Stimulated activated memory B cell treated with anti-CD40 and anti-IgM and Interleukin-4, amounts not matched to agents 10 μg/mL and 1 μg/mL and 100 μg/mL, for 72 hours (primary cell): ENCODE results near the gene CHPF2.
A peak's percentile ranks its signal among the peaks of the same experiment; 100 is the strongest.

Experiments used
- ATAC-seq: fragments of 150-1000 bp; cut with Tn5 transposase; 2 replicates; pipeline ENCODE4 v1.10.0; 2021
- H3K27ac Mint-ChIP-seq: one replicate; pipeline ENCODE4 v1.8.0; 2022; ENCODE audit warnings: mild to moderate bottlenecking, mixed read lengths
- H3K27me3 Mint-ChIP-seq: one replicate; pipeline ENCODE4 v1.8.0; 2022; ENCODE audit warnings: mixed read lengths
- H3K36me3 Mint-ChIP-seq: one replicate; pipeline ENCODE4 v1.8.0; 2022; ENCODE audit warnings: mixed read lengths
- H3K4me1 Mint-ChIP-seq: one replicate; pipeline ENCODE4 v1.8.0; 2022; ENCODE audit warnings: mixed read lengths
- H3K4me3 Mint-ChIP-seq: one replicate; pipeline ENCODE4 v1.8.0; 2022; ENCODE audit warnings: mild to moderate bottlenecking, moderate library complexity, mixed read lengths
- H3K9me3 Mint-ChIP-seq: one replicate; pipeline ENCODE4 v1.8.0; 2022; ENCODE audit warnings: mixed read lengths

Gene CHPF2, protein sequence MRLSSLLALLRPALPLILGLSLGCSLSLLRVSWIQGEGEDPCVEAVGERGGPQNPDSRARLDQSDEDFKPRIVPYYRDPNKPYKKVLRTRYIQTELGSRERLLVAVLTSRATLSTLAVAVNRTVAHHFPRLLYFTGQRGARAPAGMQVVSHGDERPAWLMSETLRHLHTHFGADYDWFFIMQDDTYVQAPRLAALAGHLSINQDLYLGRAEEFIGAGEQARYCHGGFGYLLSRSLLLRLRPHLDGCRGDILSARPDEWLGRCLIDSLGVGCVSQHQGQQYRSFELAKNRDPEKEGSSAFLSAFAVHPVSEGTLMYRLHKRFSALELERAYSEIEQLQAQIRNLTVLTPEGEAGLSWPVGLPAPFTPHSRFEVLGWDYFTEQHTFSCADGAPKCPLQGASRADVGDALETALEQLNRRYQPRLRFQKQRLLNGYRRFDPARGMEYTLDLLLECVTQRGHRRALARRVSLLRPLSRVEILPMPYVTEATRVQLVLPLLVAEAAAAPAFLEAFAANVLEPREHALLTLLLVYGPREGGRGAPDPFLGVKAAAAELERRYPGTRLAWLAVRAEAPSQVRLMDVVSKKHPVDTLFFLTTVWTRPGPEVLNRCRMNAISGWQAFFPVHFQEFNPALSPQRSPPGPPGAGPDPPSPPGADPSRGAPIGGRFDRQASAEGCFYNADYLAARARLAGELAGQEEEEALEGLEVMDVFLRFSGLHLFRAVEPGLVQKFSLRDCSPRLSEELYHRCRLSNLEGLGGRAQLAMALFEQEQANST

DNA sequence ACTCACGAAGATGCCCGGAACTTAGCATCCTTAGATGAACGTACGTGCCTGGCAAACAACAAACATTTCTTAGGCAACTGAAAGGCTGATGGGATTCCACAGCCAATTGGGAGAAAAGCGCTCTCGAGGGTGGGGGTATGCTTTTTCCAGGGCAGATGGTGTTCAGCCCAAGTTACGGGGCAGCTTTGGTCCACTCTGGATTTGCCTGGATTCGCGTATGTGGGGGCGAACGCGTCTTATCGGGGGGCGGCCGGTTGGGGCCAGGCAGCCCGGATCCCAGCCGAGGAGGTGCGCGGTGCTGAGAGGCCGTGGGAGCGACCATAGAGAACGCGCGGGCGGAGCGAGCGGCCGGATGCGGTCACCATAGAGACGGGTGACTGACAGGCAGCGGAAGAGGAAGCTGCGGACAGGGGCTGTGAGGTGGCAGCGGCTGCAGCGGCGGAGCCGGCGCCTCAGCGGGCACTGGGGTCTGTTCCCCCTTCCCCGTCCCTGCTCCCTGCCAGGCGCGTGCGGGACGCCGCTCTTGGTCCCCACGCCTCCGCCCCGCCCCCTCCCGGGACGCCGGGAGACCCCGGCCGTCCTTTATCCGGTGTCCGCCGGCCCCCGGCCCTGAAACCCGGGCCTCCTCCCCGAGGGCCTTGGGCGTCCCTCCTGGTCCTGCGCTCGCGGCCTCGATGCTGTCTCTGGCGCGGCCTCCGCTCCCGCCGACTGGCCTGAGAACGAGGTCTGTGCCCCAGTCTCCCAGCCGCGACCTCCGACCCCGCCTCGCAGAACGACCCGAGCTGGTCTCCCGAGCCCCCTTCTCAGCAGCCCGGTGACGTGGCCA lies at the start of gene CHPF2:
CHPF2 (plus strand) TSS at position 393 of the 826 bp plus-strand sequence. CDS start 1,529 bp downstream, outside the sequence.
- H3K9me3 Mint-ChIP-seq = no peaks in the 10 kb centered on the region
- H3K4me3 Mint-ChIP-seq = peak within 1 kb of the TSS; percentile 97
- peak; percentile 98 for ATAC-seq
- peaks cover 11% of the 10 kb centered on the region for H3K36me3 Mint-ChIP-seq
- peak within 1 kb of the TSS; percentile 87 for H3K27ac Mint-ChIP-seq
- no peaks in the 10 kb centered on the region for H3K27me3 Mint-ChIP-seq
- peaks cover 36% of the 10 kb centered on the region for H3K4me1 Mint-ChIP-seq

DNA sequence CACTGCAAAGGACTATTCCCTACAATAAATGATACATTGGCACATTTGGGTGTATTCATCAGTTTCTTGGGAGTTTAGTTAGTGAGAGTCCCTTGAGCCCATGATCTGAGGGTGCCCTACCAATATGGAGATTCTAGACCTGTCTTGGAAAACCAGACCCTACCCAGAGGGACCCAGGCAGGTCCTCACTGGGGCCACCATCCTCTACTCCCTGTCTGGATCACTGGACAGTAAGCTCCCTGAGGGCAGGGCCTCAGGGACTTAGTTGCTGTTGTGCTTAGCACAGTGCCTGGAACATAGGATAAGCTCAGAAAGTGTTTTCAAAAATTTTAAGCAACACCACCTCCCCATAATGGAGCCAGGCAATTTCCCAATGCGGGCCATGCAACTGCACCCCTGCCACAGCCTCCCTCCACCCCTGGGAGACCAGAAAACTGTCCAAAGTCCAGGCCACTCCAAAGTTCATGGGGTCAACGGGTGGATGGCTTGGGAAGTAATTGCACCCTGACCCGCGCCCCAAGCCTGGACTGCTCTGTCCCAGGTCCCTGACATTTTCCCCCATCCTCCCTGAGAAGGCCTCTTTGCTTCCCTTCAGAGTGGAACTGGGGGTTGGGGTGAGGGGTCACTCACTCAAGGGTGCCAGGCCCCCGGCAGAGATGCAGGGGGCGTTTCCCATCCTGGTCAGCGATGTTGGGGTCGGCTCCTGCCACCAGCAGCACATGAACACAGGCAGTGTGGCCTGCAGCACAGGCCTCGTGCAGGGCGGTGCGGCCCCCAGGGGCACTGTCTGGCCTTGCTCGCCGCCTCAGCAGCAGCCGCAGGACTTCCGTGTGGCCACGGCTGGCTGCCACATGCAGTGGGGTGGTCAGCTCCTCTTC lies 46.3 kb upstream of the CHPF2 start:
- Mint-ChIP-seq H3K27me3 (peaks cover 73% of the 10 kb centered on the region), H3K36me3 (no peaks in the 10 kb centered on the region), H3K9me3 (no peaks in the 10 kb centered on the region), H3K27ac (no peak overlapping the region), H3K4me1 (peaks cover 16% of the 10 kb centered on the region), H3K4me3 (no peak overlapping the region)
- no peak for ATAC-seq

DNA sequence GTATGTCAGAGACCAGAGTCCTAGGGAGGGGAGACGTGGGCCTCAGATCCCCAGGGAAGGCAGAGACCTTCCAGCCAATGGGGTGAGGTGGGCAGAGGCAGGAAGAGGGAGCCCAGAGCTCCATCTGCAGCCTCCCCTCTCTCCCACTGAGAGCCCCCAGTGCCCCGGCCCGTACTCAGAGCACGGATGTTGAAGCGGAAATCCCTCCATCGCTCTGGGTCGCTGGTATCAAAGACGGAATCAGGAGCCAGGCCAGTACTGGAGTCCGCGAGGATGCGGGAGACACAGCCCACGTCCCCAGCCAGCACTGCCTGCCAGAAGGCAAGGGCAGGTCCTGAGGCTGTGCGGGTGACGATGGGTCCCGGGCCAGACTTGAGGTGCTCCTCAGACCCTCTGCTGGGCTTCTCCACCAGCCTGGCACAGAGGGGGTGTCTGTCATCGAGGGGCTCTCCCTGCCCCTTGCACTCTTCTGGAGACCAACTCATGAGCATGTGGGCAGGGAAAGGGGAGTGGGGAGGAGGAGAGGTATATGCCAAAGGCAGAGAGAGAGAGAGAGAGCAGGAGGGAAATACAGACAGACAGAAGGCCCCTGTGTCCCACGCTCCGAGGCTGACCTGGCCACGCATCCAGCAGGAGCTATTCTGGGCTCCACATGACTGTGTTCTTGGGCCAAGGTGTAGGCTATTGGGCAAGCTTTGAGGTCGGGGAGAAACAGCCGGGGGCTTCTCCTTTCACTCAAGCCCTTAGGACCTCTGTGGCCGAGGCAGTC lies 45.5 kb upstream of the CHPF2 start, which contains the start of gene ASB10:
ASB10 (minus strand) TSS at position 611 of the 769 bp plus-strand sequence; CDS start at position 491, 120 bp downstream.
- Mint-ChIP-seq H3K27me3 (peaks cover 77% of the 10 kb centered on the region), H3K9me3 (no peaks in the 10 kb centered on the region), H3K4me1 (peaks cover 16% of the 10 kb centered on the region), H3K36me3 (no peaks in the 10 kb centered on the region), H3K4me3 (no peak within 1 kb of the TSS), H3K27ac (no peak within 1 kb of the TSS)
- no peak for ATAC-seq

DNA sequence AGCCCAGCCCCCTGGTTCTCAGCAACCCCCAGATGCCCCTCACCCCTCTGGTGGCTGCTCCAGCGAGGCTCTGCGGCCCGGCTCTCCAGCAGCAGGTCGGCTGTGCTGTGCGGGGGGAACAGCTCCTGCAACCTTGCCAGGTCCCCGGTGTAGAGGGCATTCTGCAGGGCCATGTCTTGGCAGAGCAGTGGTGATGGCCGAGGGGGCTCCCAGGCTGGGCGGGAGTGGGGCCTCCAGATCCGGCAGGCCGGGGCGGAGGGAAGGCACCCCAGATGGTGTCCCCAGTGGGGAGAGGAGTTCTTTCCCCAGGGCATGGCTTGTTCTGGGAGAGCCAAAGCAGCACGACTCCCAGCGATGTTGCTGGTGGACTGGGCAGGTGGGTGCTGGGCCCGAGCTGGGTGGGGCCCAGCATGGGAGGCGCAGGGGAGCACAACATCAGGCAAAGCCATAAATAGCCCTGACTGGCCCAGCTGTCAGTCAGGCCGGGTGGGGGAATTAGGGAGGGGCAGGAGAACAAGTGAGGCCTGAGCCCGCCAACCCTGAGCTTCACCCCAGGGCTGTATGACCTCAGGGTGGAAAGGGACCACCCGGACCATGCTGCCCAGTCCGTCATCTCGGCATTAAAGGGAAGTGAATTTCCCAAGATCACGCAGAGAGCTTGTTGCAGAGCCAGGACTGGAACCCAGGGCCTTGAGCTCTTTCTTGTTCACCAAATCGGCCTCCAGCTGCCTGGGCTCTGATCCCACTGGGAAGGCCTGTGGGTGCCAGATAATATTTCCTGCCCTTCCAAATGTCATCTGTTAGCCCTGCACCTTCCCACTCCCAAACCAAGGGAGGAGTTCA lies 44.7 kb upstream of the CHPF2 start:
- ATAC-seq = no peak
- H3K36me3 Mint-ChIP-seq = no peaks in the 10 kb centered on the region
- H3K27ac Mint-ChIP-seq = no peak overlapping the region
- H3K4me1 Mint-ChIP-seq = peaks cover 16% of the 10 kb centered on the region
- H3K4me3 Mint-ChIP-seq = no peak overlapping the region
- H3K27me3 Mint-ChIP-seq = peaks cover 71% of the 10 kb centered on the region
- H3K9me3 Mint-ChIP-seq = no peaks in the 10 kb centered on the region

DNA sequence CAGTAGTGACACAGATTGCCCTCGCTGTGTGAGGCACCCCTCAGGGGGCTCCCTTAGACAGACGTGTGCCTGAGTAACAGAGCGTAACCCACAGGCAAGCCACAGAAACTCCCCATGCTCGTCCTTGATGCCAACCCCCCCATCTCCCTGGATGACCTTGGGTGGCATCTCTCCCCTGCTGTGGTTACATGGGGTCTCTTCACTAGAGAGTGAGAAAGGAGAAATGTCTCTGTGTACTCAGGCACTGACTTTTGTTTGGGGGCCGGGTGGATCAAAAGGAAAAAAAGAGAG lies 44.1 kb upstream of the CHPF2 start:
- Mint-ChIP-seq H3K36me3 (no peaks in the 10 kb centered on the region), H3K27ac (no peak overlapping the region), H3K4me1 (peaks cover 16% of the 10 kb centered on the region), H3K27me3 (peaks cover 75% of the 10 kb centered on the region), H3K9me3 (no peaks in the 10 kb centered on the region), H3K4me3 (no peak overlapping the region)
- peak; percentile 32 for ATAC-seq

DNA sequence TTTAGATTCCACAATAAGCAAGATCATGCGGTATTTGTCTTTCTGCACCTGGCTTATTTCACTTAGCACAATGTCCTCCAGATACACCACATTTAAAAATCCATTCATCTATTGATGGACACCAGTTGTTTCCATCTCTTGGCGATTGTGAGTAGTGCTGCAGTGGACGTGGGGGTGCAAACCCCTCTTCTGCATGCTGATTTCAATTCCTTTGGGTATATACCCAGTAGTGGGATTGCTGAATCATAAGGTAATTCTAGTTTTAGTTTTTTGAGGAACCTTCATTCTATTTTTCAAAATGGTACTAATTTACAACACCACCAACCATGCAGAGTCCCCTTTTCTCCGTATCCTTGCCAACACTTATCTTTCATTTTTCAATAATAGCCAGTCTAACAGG lies 43.2 kb upstream of the CHPF2 start:
- no peaks in the 10 kb centered on the region for H3K9me3 Mint-ChIP-seq
- no peak for ATAC-seq
- peaks cover 73% of the 10 kb centered on the region for H3K27me3 Mint-ChIP-seq
- H3K4me1 Mint-ChIP-seq = peaks cover 16% of the 10 kb centered on the region
- no peak overlapping the region for H3K27ac Mint-ChIP-seq
- no peak overlapping the region for H3K4me3 Mint-ChIP-seq
- no peaks in the 10 kb centered on the region for H3K36me3 Mint-ChIP-seq

DNA sequence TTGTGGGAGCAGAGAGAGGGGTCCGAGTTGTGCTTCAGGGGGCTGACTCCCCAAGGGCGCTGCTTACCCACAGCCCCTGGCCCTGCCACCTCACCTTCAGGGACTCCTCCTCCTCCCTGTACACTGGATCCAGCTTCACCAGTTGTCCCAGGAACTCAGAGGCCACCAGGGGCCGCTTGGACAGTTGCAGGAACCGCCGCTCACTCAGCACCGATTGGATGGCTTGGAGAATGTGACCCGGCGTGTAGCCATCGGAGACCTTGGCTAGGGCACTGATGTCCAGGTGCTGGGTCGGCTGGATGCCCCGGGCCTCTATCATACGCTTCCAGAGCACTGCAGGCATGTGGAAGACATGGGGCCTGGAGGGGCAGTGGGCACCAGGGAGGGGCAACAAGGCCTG lies 40.7 kb upstream of the CHPF2 start:
- Mint-ChIP-seq H3K27ac (no peak overlapping the region), H3K27me3 (peaks cover 58% of the 10 kb centered on the region), H3K9me3 (no peaks in the 10 kb centered on the region), H3K36me3 (no peaks in the 10 kb centered on the region), H3K4me1 (peaks cover 16% of the 10 kb centered on the region), H3K4me3 (no peak overlapping the region)
- ATAC-seq = no peak

DNA sequence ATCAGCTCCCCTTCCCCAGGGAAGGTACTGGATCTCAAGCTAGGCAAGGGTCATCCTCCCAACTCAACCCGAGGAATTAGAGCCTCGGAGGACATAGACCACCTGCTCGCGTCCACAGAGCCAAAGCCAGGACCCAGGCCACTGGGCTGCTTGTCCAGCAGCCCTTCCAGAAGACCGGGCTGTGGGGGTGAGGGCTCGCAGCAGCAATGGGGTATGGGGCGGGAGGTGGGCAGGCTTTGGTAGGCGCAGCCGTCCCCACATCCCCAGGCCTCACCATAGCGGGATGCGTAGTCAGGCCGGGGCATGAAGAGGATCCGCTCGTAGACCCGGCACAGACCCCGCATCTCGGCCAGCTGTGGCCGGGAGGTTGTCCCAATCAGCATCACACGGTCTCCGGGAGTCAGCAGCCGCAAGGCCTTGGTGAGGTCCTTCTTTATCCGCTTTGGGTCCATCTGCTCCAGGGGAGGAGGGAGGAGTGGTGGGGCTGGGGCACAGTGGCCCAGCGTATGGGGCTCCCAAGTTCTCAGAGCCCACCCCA lies 40.2 kb upstream of the CHPF2 start:
- H3K27ac Mint-ChIP-seq = no peak overlapping the region
- peaks cover 53% of the 10 kb centered on the region for H3K27me3 Mint-ChIP-seq
- H3K9me3 Mint-ChIP-seq = no peaks in the 10 kb centered on the region
- H3K4me1 Mint-ChIP-seq = peaks cover 16% of the 10 kb centered on the region
- H3K4me3 Mint-ChIP-seq = no peak overlapping the region
- ATAC-seq = no peak
- H3K36me3 Mint-ChIP-seq = no peaks in the 10 kb centered on the region

DNA sequence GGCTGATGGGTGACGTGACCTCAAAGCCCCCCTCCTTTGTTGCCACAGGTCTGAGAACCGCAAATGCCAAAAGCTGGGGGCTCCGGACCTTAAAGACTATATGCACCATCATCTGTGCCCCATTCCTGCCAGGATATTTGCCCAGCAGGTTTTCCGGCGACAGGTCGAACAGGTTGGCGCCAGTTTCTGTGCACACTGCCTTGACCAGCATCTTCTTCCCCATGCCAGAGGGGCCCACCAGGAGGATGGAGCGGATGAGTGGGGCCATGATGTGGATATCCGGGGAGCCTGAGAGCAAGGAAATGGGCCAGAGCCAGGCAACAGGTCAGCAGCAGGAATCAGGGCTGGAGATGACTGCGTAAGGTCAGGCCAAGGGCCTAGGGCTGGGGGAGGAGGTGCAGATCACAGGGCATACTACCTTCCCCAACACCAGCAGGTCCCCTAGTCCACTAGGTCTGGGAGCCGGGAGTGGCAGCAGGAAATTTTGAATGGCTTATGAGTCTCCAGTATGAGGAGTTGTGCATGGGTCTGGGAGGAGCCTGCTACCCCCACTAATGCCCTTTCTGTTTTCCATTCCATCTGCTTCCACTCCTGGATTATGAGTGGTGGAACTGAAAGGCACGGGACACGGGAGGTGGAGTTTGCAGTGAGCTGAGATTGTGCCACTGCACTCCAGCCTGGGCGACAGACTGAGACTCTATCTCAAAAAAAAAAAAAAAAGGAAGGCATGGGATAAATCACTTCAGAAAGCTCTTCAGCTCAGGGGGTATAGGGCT lies 38.9 kb upstream of the CHPF2 start:
- Mint-ChIP-seq H3K27me3 (peaks cover 40% of the 10 kb centered on the region), H3K36me3 (no peaks in the 10 kb centered on the region), H3K4me1 (peaks cover 11% of the 10 kb centered on the region), H3K4me3 (no peak overlapping the region), H3K9me3 (no peaks in the 10 kb centered on the region), H3K27ac (no peak overlapping the region)
- ATAC-seq = no peak

DNA sequence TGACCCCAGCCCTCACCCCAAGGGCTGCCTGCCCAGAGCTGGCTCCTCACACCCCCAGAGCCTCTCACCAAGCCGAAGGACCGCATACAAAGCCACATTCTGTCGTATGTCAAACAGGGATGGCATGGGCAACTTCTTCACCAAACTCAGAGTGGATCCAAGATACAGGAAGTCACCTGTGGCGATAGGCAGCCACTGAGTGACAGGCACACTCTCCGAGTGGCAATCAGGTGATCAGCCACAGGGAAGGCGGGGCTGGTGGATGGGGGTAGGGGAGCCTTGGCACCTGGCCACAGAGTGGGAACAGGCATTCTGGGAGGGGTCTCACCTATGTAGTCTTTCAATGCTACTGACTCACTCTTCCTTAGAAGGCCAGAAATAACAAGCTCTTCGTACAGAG lies 38.1 kb upstream of the CHPF2 start:
- peaks cover 32% of the 10 kb centered on the region for H3K27me3 Mint-ChIP-seq
- no peak for ATAC-seq
- no peaks in the 10 kb centered on the region for H3K36me3 Mint-ChIP-seq
- no peaks in the 10 kb centered on the region for H3K9me3 Mint-ChIP-seq
- H3K4me1 Mint-ChIP-seq = peaks cover 5% of the 10 kb centered on the region
- no peak overlapping the region for H3K27ac Mint-ChIP-seq
- no peak overlapping the region for H3K4me3 Mint-ChIP-seq

DNA sequence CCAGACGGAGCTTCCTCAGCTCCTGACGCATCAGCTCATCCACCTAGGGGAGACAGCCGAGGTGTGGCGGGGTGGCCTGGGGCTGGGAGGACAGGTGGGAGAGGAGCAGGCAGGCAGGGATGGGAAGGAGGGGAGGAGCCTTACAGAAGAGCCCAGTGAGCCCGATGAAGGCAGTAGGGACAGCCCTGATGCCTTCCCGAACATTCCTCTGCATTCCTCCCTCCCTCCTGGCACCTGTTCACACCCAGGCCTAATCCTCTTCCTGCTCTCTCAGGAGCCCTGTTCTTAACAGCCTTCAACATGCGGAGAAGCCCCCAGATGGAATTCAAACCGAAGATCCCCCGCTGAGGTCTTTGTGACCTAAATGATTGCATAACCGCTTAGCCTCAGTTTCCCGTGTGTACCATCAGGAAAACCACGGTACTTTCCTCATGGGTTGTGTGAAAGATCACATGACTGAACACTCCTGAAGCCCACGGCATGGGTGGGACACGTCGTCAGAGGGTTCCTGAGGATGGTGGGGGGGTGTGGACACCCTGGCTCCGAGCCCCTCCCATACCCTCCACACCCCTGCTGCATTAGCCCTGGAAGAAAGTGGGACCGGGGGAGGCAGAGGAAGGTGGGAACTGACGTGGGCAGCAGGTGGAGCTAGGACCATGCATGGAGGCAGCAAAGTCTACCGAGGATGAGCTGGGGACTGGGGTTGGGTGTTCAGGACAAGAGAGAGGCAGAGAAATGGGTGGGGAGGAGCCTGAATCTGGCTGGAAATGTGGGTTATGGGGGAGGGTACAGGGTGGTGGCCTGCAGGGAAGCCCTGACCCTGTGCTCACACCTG lies 36.5 kb upstream of the CHPF2 start:
- Mint-ChIP-seq H3K27me3 (peaks cover 29% of the 10 kb centered on the region), H3K27ac (no peak overlapping the region), H3K4me3 (no peak overlapping the region), H3K9me3 (no peaks in the 10 kb centered on the region), H3K36me3 (no peaks in the 10 kb centered on the region), H3K4me1 (no peaks in the 10 kb centered on the region)
- ATAC-seq = no peak

DNA sequence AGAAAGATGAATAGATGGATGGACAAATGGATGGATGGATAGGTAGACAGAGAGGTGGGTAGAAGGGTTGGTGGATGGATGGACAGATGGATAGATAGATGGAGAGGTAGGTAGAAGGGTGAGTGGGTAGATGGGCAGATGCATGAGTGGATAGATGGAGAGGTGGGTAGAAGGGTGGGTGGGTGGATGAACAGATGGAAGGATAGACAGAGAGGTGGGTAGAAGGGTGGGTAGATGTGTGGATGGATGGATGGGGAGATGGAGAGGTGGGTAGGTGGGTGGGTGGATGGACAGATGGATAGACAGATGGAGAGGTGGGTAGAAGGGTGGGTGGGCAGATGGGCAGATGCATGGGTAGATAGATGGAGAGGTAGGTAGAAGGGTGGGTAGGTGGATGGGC lies 34.4 kb upstream of the CHPF2 start:
- Mint-ChIP-seq H3K36me3 (no peaks in the 10 kb centered on the region), H3K4me3 (no peak overlapping the region), H3K27me3 (peaks cover 33% of the 10 kb centered on the region), H3K9me3 (no peaks in the 10 kb centered on the region), H3K4me1 (no peaks in the 10 kb centered on the region), H3K27ac (no peak overlapping the region)
- no peak for ATAC-seq
